Cerebellar cortex (tissue), 1 donor: ENCODE measurements around the gene FBXO9.

Experiments used
- DNase-seq: peaks from one replicate; pipeline ENCODE4 v3.0.0-alpha.2; 2015; ENCODE audit warnings: low spot score

FBXO9 gene

DNA sequence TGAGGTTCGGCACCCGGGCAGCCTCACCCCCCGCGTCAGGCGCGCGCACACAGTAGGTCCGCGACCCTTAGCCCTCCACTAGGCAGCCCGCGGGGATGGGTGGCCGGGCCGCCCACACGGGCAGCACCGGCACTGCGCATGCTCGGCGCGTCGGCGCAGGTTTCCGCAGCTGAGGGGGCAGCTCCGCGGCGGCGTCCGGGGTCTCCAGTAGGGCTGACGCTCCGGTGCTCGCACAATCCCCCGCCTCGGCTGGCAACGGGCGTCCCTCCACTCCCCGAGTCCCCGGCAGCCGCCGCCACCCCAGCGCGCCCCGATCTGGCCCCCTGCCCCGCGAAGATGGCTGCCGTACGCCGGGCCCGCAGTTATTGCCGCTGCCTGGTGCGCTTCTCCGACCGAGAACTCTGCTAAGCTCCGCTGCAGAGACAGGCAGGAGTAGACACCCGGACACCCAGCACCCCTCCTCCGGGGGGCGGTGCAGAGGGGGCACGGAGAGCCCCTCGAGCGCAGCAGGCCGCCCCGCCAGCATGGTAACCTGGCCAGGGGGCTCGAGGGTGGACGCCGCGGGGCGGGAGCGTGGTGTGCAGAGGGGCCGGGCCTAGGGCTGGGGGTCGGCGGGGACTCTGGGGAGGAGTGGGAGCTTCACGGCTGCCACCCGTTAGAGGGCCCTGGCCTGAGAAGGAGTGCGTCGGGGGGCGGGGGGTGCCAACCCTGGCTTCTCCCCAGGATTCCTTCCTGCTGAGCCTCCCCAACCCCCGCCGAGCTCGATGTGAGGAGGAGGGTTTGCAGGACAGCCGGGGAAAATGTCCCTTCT lies at the start of gene FBXO9:
Gene FBXO9, plus strand, starts transcription at position 139 of the 811 bp plus-strand sequence. Its CDS starts 386 bp downstream, at position 525.
- no peak for DNase-seq

DNA sequence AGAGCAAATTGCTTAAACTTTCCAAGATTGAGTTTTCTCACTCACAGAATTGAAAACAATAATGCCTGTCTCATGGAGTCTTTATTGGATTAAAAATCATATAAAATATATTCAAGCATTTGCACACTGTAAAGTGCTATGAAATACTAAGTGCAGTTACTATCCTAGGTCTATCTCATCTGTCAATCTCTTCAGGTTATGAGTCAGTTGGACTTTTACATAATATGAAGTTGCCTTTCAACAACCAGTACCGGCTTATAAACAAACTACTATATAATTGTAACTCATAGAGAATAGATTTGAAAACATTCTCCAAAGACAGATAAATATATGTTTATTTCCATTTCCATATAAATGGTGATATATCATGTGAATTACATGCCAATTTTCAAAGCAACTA lies 49.7 kb upstream of the FBXO9 start:
- DNase-seq = no peak

DNA sequence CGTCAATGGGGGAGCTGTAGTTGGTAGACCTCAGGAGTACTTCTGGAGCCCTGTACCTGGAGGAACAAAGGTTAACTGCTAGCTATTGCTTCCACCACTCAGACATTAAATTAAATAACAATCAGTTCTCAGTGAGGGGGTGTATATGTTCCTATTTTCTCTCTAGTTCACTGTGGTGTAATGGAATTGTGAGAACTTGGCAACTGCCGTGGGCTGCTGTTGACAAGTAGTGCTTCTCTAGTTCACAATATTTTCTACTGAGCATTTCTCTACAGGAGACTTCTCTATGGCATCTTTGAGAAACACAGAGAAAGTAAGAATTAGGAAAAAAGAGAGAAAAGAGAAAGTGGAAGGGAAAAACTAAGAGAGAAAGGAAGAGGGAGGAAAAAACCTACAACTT lies 46.8 kb upstream of the FBXO9 start:
- no peak for DNase-seq

DNA sequence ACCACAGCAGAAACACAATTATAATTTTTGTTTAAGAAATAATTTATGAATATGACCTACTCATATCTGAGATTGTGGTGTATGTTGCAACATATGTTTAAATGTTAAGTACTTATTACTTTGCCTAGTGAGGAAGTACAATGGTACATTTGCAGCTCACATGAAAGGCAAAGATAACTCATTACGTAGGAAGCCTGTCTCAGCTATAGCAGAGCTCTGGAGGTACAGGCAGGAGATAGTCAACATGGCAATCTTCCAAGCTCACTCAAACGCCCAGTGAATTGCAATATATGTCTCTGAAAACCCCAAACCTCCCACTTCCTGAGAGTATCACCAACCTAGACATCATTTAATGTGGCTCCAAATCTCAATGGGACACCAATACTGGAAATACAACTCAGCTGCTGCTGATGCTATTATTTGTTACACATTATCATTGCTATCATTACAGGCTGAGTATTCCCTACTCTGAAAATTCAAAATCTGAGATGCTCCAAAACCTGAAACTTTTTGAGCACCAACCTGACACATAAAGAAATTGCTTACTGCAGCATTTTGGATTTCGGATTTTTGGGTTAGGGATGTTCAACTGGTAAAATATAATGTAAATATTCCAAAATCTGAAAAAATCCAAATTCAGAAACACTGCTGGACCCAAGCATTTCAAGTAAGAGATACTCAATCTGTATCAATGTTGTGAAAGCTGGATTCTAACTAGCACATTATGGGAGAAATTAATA lies 45.0 kb upstream of the FBXO9 start:
- no peak for DNase-seq

DNA sequence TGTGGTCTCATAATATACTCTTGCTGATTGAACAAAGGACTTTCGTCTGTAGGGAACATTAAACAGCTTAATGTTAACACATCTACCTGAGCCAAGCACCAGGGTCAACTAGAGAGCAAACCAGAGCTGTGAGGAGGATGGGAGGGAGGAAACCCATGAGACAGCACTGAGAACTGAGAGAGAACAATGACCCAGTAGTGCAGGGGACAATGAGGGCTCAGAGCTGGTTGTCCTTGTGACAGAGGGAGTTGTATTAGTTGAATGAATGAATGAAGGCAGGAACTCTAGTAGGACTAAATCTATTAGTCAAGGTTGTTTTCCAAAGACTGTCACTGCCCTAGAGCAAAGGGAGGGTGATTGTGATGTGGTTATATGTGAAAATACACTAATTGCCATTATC lies 41.9 kb upstream of the FBXO9 start:
- no peak for DNase-seq

DNA sequence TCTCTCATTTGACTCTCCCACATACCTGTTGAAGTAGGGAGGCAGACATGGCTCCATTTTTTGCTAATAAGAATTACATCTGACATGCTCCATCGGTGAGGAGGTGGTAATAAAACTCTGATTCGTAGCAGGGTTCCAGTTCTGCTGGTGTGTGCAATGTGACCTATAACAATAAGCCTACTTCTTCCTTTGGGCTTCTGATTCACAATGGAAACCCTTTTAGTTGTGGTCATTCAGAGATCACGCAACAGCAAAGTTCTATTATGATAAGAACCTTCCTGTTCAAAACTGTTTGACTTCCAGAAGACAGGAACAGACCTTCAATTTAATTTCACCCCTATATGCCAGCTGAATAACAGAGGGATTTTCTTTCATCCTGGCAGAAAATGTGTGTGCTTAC lies 38.7 kb upstream of the FBXO9 start:
- no peak for DNase-seq

DNA sequence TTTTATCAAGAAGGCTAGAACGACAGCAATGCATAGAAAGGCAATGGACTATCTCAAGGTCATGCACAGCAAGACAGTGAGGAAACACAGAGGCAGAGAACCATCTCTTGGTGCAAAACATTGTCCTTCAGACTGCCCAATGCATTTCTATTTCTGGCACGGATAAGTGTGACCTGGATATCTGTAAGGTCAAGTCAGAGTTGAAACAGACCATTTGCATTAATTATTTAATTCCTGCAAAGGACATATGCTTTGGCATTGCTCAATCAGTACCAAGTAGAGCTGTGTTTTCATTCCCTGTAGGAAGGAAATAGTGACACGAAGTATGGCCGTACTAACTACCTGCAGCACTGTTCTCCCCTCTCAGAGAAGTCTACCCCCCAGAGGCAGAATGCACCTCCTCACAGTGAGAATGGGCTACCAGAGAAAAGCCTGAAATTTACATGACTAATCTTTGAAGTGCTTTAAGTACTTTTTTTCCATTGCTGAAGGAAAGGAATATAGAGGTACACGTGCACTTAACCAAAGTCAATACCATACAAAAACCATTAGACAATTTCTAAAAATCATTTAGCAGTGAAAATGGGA lies 38.0 kb upstream of the FBXO9 start:
- no peak for DNase-seq

DNA sequence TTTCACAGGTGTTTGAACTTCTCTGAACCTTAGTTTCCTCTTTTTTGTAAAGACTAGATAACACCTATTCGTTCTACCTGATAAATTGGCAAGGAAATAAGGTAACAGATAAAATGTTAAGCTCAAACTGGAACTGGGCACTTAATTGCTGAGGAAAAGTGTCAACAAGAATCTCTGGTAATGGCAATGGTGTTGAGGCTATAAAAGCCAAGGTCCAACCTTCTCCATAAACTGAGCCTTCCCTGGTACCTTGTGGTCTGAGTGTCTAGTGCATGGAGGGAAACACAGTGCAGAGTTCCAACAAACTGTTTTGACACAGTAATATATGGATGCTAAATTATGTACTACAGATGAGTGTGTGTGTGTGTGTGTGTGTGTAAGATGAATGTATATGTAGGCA lies 36.7 kb upstream of the FBXO9 start:
- DNase-seq = no peak

DNA sequence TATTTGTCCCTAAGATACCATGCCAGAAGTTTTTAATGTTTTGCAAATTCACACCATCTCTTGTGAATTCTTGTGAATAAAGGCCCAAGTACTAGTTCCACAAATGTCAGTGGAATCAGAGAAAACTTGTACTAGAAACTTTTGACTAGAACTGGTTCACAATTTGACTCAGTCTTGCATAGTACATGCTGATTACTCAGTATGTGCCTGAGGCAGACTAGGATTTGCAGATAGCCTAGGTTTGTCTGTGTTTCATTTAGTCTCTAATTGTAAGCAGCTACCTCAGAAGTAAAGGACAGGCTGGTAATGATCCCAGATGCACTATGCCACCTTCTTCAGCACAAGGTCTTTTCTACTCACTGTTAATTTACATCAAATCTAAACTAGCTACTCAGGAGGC lies 35.9 kb upstream of the FBXO9 start:
- no peak for DNase-seq

DNA sequence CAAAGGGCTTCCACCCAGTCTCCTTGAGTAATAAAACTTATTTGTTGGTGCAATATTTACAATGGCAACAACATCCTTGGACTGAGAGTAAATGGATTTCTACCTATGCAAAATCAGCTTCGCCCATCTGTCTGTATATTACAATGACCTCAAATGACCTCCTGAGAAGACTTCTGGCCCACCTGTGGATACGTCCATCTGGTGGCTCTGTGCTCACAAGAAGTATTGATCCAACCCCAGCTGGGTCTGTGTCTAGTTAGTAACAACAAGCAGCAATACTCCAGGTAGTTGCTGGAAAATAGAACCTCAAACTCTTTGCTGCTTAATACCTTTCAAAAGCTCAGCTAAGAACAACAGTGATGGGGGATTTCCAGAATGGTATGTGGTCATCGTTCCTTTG lies 35.4 kb upstream of the FBXO9 start:
- no peak for DNase-seq

DNA sequence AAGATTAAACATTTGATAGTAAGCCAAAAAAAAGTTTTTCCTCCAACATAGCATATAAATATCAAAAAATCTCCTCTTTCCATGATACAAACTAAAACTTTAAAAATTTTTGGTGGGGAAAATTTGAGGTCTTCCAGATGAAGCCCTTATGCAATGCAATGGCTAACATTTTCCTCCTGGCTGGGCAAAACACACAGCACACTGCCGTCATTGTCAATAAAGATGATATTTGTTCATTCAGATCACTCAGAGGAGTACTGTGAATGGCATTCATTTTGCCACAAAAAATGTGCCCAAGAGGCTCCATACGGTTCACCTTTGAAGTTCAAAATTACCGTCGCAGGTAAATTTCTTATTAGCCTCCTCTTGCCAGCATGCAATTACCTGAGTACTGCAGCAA lies 33.9 kb upstream of the FBXO9 start:
- no peak for DNase-seq

DNA sequence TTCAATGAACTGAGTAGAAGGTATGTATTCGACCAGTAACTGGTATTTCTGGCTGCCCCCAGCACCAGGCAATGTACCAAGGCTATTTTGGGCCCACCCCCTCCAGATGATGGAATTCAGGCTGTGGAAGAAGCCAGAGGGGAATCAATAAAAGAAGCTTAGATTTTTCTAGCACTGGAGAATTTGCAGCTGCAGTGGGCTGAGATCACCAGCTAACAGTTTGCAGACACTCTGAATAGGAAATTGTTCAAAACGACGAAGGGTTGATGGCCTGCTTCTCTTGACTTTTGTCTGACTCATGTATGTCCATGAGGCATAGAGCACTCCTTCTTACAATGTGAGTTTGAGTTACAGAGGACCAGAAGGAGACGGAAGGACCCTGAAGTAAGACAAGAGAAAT lies 32.4 kb upstream of the FBXO9 start:
- no peak for DNase-seq

DNA sequence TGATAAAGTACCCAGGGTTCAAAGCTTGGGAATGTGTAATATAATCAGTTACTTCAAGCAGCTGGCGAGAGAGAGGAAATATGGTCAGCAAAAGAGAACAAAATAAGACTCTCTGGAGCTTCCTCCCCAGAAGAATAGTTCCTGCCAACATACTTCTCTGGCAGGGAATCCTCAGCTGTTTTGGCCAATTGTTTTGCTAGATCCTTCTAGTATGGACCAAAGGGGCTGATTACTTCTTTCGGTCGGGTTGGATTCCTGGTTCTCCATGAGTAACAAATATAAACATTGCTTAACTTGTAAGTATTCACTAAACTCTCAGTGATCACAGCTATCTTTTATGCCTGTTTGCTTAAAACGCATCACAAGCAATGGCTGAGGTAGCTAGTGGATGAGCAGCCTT lies 31.4 kb upstream of the FBXO9 start:
- DNase-seq = no peak

DNA sequence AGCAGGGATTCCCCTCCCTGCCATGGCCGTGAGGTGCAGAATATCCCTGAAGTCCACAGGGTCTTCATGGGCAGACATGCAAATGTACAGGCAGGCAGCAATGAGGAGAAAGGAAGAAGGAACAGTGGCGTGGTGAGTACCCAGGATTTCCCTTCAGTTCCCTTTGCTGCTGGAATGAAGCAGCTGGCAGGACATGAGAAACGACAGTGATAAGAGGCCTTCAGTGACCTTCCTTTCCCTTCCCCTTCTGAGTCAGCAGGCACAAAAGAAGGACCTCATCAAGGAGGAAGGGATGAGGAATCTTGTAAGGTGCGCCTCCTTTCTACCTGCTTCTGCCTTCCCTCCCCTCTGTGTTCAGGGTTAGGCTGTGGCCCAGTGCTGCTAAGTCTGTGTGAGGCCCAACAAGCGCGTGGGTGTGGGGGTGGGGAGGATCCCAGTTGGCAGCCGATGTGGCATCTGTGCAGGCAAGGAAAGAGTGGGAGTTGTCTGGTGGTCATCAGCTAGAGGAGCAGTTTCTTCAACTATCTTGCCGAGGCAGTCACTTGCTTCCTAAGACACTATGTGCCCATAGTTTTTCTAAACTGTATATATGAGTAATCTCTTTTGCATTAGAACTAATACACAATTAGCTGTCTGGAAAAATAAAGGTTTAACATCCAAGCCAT lies 29.5 kb upstream of the FBXO9 start:
- DNase-seq = no peak

DNA sequence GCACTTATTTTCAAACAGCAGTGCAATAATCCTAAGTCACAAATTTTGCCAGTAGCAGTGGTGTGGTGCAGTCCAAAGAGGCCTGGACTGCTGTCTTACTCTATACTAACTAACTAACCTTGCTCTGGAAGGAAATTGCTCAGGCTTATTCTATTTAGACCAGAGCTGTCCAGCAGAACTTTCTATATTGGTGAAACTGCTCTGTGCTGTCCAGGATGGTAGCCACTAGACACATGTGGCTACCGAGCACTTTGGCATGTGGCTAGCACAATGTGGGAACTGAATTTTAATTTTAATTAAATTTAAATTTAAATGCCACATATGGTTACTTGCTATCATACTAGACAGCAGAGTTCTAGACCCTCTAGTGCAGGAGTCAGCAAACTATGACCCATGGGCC lies 27.1 kb upstream of the FBXO9 start:
- no peak for DNase-seq

DNA sequence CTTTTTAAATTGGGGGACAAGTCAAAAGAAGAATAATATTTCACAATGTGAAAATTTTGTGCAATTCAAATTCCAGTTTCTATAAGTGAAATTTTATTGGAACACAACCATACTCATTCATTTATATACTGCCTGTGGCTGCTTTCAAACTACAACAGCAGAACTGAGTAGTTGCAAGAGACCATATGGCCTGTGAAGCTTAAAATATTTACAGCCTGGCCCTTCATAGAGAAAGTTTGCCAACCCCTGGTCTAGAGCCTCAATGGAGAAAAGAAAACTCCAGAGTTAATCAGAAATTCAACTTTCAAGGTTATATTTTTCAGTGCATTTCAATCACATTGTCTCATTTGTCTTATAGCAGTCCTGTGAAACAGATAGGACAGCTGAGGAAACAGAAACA lies 26.6 kb upstream of the FBXO9 start:
- DNase-seq = no peak

DNA sequence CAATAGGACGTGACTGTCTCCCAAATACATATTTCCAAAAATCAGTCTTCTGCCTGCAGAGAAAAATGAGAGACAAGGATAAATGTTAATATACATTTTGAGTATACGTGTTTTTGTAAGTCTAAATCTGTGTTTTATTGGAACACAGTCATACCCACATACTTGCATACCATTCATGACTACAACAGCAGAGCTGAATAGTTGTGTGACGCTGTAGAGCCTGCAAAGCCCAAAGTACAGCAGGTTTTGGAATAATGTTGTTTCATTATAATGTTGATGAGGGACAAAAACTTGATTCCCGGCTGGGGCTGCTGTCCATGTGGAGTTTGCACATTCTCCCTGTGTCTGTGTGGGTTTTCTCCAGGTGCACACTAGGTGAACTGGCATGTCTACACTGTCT lies 23.8 kb upstream of the FBXO9 start:
- no peak for DNase-seq

DNA sequence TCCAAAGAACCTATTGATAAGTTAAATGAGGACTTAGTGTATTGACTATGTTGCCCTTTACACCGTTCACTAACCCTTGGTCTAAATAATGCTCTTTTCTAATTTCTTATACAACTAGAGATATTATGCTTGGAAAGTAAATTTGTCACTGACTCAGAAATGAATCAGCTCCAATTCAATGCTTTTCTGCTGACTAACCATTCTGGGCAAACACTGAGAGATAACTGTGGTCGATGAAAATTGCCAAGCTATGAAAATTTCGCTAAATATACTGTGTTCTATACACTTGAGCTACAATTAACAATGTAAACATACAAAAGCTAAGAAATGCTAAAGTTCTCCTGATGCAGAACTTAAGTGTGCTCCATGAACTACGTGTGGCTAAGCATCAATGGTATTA lies 23.1 kb upstream of the FBXO9 start:
- DNase-seq = no peak

DNA sequence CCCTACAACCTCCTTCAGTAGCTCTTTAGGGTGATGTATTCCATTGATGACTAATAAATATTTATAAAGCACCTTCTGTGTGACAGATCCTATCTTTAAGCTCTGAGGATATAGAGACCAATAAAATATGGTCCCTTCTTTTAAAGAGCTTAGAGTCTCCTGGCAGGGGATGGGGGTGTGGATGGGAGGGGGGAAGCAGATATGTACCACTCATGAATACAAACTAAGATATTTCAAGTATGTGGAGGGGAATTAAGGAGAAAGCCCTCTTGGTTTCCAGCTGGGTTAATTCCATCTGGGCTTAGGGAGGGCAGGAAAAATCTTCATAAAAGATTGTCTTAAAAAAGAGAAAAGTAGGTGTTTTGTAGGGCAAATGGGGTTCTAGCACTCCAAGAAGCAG lies 21.6 kb upstream of the FBXO9 start:
- no peak for DNase-seq

DNA sequence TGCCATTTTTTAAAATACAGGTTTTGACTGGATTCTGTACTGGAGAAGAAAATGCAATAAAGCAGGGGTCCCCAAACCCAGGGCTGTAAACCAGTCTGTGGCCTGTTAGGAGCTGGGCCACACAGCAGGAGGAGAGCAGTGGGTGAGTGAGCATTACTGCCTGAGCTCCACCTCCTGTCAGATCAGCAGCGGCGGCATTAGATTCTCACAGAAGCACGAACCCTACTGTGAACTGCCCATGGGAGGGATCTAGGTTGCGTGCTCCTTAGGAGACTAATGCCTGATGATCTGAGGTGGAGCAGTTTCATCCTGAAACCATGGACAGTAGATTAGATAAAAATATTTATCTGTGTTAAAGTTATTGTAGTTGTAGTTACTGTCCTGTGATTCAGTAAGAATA lies 21.1 kb upstream of the FBXO9 start:
- DNase-seq = no peak

DNA sequence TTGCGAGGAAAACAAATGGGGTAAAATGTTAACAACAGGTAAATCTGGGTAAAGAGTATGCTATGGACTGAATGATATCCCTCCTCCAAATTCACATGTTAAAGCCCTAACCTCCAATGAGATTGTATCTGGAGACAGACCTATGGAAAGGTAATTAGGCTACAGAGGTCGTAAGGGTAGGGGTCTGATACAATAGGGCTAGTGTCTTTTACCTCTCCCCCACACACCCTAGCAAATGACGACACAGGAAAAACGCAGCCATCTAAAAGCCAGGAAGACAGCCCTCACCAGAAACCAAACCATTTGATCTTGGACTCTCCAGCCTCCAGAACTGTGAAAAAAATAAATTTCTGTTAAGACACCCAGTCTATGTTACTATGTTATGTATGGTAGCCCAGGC lies 20.6 kb upstream of the FBXO9 start:
- no peak for DNase-seq

DNA sequence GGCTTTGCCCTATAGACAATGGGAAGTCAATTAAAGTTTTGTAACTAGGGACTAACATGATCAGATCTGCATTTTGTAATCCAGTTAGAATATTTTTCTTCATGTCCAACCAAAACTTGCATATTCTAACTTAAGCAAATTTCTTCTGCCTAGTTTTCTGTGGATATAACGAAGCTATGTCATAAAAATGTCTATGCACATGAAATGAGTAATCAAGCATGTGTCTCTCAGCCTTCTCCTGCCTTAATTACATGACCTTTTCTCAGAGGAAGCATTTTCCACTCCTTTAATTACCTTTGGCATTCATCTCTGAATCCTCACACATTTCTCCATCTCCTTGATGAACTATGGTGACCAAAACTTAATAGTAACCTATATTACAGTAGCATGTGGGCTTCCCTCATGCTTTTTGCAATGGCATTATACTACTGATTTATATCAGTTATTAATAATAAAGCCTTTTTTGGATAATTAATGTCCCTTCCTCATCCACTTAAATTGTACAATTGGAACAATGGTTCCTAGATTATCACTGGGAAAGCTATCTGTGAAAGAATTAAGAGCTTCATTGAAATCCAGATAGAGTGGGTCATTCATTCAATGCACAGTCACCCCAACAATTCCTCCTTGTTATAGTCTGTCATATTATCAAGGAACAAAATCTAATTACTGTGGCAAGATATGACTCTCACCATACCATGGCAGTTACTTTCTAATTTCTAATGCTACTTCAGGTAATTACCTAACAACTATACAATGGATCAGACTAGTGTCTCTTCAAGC lies 19.1 kb upstream of the FBXO9 start:
- no peak for DNase-seq
